Measurements from ENCODE around the gene ADAMTSL1. TPM values are rescaled to one million over a fixed set of nuclear protein-coding genes. Genes with fewer than 3 reads are reported as not detected.

Gene ADAMTSL1
- total and polyA plus RNA-seq, 2 donors from 2014 or later, result 3.0 to 27.3 TPM

DNA sequence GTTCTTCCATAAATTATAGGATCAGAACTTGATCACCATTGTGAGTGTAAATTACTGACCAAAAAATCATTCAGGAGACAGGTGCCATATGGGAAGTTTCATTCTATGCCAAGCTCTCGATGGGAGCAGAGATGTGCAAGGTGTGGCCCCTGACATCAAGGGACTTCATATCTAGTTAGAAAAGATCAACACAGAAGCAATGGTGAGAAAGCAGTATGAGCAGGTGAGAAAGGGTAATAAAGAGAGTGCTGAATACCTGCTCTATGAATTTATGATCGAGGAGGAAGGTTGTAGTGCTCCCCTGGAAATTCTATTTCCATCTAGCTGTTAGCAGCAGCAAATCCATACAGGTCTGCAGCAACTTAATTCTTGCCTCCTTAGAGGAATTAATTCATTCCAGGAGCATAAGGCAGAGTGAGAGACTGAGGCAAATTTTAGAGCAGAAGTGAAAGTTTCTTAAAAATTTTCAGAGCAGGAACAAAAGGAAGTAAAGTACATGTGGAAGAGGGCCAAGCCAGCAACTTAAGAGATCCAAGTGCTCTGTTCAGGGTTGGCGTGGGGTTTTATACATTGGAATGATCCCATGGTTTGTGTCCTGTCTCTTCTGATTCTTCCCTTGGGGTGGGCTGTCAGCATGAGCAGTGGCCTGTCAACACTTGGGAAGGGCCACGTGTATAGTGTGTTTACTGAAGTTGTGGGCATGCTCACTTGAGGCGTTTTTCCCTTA lies 377.3 kb downstream of the ADAMTSL1 start:
- H3K27ac ChIP-seq (ENCODE audit: low read depth in 2 of 2, low read length in 2 of 2), result no peak overlapping the region
- FAIRE-seq, result no peak
- H3K27me3 ChIP-seq (ENCODE audit: control insufficient read depth, insufficient read depth, low read length), result no peaks in the 10 kb centered on the region
- TF ChIP-seq, protein P1, sequence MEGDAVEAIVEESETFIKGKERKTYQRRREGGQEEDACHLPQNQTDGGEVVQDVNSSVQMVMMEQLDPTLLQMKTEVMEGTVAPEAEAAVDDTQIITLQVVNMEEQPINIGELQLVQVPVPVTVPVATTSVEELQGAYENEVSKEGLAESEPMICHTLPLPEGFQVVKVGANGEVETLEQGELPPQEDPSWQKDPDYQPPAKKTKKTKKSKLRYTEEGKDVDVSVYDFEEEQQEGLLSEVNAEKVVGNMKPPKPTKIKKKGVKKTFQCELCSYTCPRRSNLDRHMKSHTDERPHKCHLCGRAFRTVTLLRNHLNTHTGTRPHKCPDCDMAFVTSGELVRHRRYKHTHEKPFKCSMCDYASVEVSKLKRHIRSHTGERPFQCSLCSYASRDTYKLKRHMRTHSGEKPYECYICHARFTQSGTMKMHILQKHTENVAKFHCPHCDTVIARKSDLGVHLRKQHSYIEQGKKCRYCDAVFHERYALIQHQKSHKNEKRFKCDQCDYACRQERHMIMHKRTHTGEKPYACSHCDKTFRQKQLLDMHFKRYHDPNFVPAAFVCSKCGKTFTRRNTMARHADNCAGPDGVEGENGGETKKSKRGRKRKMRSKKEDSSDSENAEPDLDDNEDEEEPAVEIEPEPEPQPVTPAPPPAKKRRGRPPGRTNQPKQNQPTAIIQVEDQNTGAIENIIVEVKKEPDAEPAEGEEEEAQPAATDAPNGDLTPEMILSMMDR (IDR thresholded peaks at IDR 0.05; ENCODE audit: borderline replicate concordance, extremely low read depth, insufficient read depth), result no peak
- H3K9ac ChIP-seq (ENCODE audit: low read length in 3 of 3), result no peak overlapping the region
- H3K36me3 ChIP-seq (ENCODE audit: control insufficient read depth in 2 of 3, insufficient read depth in 3 of 3, low read length in 3 of 3), result no peaks in the 10 kb centered on the region
- H3K9me3 ChIP-seq (ENCODE audit: control insufficient read depth in 2 of 3, insufficient read depth in 1 of 3, low read length in 3 of 3), result no peaks in the 10 kb centered on the region
- no peak for DNase-seq
- H3K4me3 ChIP-seq (ENCODE audit: low read length in 3 of 3), result no peak overlapping the region
- intact Hi-C loops (cut with DNase I), result no loop called here
- H3K4me1 ChIP-seq (ENCODE audit: control insufficient read depth in 2 of 3, insufficient read depth in 2 of 3, low read depth in 1 of 3, low read length in 3 of 3), result peaks cover 0 to 7% (median 6%) of the 10 kb centered on the region in 3 donors

DNA sequence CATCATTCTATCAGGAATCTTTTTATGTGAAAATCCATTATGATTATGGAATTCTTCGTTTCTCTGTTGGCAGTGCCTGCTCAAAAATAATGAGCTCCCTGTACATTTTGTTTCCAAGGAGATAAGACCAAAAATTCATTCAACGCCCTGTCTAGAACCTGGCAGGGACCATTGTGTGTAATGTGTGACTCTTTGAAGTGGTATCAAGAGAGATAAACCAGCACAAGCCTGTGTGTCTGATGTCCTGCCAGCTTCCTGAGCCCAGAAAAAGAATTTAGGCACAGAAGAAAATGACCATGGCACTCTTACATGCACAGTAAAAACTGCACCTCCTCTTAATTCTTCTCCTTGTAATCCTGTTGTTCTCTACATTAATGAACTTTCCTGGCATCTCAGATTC lies 381.7 kb downstream of the ADAMTSL1 start:
- TF ChIP-seq, protein P1 (IDR thresholded peaks at IDR 0.05; ENCODE audit: borderline replicate concordance, extremely low read depth, insufficient read depth), result no peak
- DNase-seq (no peak), FAIRE-seq (no peak)
- Histone ChIP-seq H3K4me1 (ENCODE audit: control insufficient read depth in 2 of 3, insufficient read depth in 2 of 3, low read depth in 1 of 3, low read length in 3 of 3) (no peaks in the 10 kb centered on the region), H3K9ac (ENCODE audit: low read length in 3 of 3) (no peak overlapping the region), H3K4me3 (ENCODE audit: low read length in 3 of 3) (no peak overlapping the region), H3K27me3 (ENCODE audit: control insufficient read depth, insufficient read depth, low read length) (no peaks in the 10 kb centered on the region), H3K27ac (ENCODE audit: low read depth in 2 of 2, low read length in 2 of 2) (no peak overlapping the region), H3K9me3 (ENCODE audit: control insufficient read depth in 2 of 3, insufficient read depth in 1 of 3, low read length in 3 of 3) (no peaks in the 10 kb centered on the region), H3K36me3 (ENCODE audit: control insufficient read depth in 2 of 3, insufficient read depth in 3 of 3, low read length in 3 of 3) (no peaks in the 10 kb centered on the region)
- intact Hi-C loops (cut with DNase I), result no loop called here

DNA sequence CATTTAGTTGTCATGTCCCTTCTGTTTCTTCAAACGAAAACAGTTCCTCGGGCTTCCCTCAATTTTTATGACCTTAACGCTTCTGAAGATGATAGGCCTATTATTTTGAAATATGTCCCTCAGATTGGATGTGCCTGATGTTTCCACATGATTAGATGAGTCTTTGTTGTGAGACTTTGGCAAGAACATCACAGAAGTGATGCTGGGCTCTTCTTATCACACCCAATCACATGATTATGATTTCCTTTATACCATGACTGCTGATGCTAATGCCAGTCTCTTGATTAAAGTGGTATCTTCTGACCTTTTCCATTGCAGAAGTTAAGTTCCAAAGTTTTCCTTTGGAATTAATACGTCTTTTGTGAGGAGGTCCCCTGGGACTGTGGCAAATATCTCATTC lies 383.4 kb downstream of the ADAMTSL1 start:
- peaks cover 0 to 4% (median 4%) of the 10 kb centered on the region in 3 donors for H3K4me1 ChIP-seq (ENCODE audit: control insufficient read depth in 2 of 3, insufficient read depth in 2 of 3, low read depth in 1 of 3, low read length in 3 of 3)
- H3K27me3 ChIP-seq (ENCODE audit: control insufficient read depth, insufficient read depth, low read length), result no peaks in the 10 kb centered on the region
- H3K4me3 ChIP-seq (ENCODE audit: low read length in 3 of 3), result no peak overlapping the region
- FAIRE-seq (no peak), DNase-seq (peak in 1 of 5 donors; percentile 26)
- H3K9ac ChIP-seq (ENCODE audit: low read length in 3 of 3), result no peak overlapping the region
- no peak overlapping the region for H3K27ac ChIP-seq (ENCODE audit: low read depth in 2 of 2, low read length in 2 of 2)
- intact Hi-C loops (cut with DNase I), result no loop called here
- no peaks in the 10 kb centered on the region for H3K36me3 ChIP-seq (ENCODE audit: control insufficient read depth in 2 of 3, insufficient read depth in 3 of 3, low read length in 3 of 3)
- TF ChIP-seq, protein P1 (IDR thresholded peaks at IDR 0.05; ENCODE audit: borderline replicate concordance, extremely low read depth, insufficient read depth), result no peak
- no peaks in the 10 kb centered on the region for H3K9me3 ChIP-seq (ENCODE audit: control insufficient read depth in 2 of 3, insufficient read depth in 1 of 3, low read length in 3 of 3)
